ENCODE measurements around the gene TFDP1.

- TF ChIP-seq CTCF (IDR thresholded peaks at IDR 0.05) (no peak), POLR2AphosphoS5 (IDR thresholded peaks at IDR 0.05) (no peak)
Observed at GRCh38 chr13:113608967-113609533, 24.5 kb downstream of the TFDP1 start.

All from breast epithelium (tissue), 3 donors.